DOHH2 (cell line): ENCODE measurements around the gene MED13.

Source experiments
- EZH2phosphoT487 ChIP-seq: fragments of 200-600 bp; sonication (generic); IDR thresholded peaks from 2 replicates; pipeline ENCODE4 v1.6.1; 2017; ENCODE audit warnings: borderline replicate concordance, mild to moderate bottlenecking, antibody characterized with exemption, low read length, moderate library complexity, mixed read lengths
- TF ChIP-seq, protein P1 (sequence below): fragments of 200-600 bp; sonication (generic); IDR thresholded peaks from one replicate; pipeline ENCODE4 v1.5.1; 2014; ENCODE audit warnings: antibody characterized with exemption, mild to moderate bottlenecking, low read depth, low read length; ENCODE audit not compliant: poor library complexity, severe bottlenecking

- TF ChIP-seq, protein P1, sequence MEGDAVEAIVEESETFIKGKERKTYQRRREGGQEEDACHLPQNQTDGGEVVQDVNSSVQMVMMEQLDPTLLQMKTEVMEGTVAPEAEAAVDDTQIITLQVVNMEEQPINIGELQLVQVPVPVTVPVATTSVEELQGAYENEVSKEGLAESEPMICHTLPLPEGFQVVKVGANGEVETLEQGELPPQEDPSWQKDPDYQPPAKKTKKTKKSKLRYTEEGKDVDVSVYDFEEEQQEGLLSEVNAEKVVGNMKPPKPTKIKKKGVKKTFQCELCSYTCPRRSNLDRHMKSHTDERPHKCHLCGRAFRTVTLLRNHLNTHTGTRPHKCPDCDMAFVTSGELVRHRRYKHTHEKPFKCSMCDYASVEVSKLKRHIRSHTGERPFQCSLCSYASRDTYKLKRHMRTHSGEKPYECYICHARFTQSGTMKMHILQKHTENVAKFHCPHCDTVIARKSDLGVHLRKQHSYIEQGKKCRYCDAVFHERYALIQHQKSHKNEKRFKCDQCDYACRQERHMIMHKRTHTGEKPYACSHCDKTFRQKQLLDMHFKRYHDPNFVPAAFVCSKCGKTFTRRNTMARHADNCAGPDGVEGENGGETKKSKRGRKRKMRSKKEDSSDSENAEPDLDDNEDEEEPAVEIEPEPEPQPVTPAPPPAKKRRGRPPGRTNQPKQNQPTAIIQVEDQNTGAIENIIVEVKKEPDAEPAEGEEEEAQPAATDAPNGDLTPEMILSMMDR = no peak
- TF ChIP-seq EZH2phosphoT487 = no peak
These were observed 92.8 kb downstream of the MED13 start for GRCh38 chr17:61972311-61972710.
